PFSK-1 (cell line): Measurements from ENCODE around the gene TAX1BP1.

Source experiments
- FOXP2 ChIP-seq: optimal IDR thresholded peaks from 2 replicates; pipeline ENCODE3; 2011; ENCODE audit warnings: borderline replicate concordance, control low read depth, inconsistent platforms; ENCODE audit not compliant: insufficient read depth; ENCODE audit errors: extremely low read length, extremely low read depth
- POLR2AphosphoS5 ChIP-seq: IDR thresholded peaks from 2 replicates; pipeline ENCODE4 v1.6.1; 2012; ENCODE audit warnings: low read depth, mild to moderate bottlenecking, control low read depth, low read length, moderate library complexity
- REST ChIP-seq, 2 experiments: IDR thresholded peaks; 2 replicates each; pipeline versions ENCODE4 v1.6.1 to v1.8.0; 2011 to 2012; ENCODE audit warnings: low read depth in 2 of 2, low read length in 2 of 2, control low read depth in 1 of 2, inconsistent platforms in 1 of 2, mild to moderate bottlenecking in 1 of 2, moderate library complexity in 1 of 2; ENCODE audit not compliant: insufficient read depth in 1 of 2
- SIN3A ChIP-seq: IDR thresholded peaks from 2 replicates; pipeline ENCODE4 v1.6.1; 2012; ENCODE audit warnings: mild to moderate bottlenecking, low read length, moderate library complexity, borderline replicate concordance; ENCODE audit not compliant: insufficient read depth
- TAF1 ChIP-seq: IDR thresholded peaks from 2 replicates; pipeline ENCODE4 v1.6.1; 2012; ENCODE audit warnings: low read length, control low read depth, borderline replicate concordance; ENCODE audit not compliant: insufficient read depth

Gene TAX1BP1

GRCh38 chr7:27700501-27700900, 39.5 kb upstream of the TAX1BP1 start:
- no peak for TF ChIP-seq REST (IDR thresholded peaks at IDR 0.05; ENCODE audit: insufficient read depth in 1 of 2, low read depth in 2 of 2, low read length in 2 of 2)
- no peak for TF ChIP-seq SIN3A
- TF ChIP-seq POLR2AphosphoS5, result no peak
- no peak for TF ChIP-seq FOXP2
- no peak for TF ChIP-seq TAF1

- TF ChIP-seq FOXP2, result no peak
- no peak for TF ChIP-seq SIN3A
- TF ChIP-seq REST (IDR thresholded peaks at IDR 0.05; ENCODE audit: insufficient read depth in 1 of 2, low read depth in 2 of 2, low read length in 2 of 2), result no peak
- no peak for TF ChIP-seq TAF1
- TF ChIP-seq POLR2AphosphoS5, result no peak
Observed at GRCh38 chr7:27703181-27703580, 36.8 kb upstream of the TAX1BP1 start.

GRCh38 chr7:27704422-27705199, 35.4 kb upstream of the TAX1BP1 start:
- TF ChIP-seq REST (IDR thresholded peaks at IDR 0.05; ENCODE audit: insufficient read depth in 1 of 2, low read depth in 2 of 2, low read length in 2 of 2), result no peak
- TF ChIP-seq TAF1, result no peak
- no peak for TF ChIP-seq SIN3A
- TF ChIP-seq FOXP2, result no peak
- TF ChIP-seq POLR2AphosphoS5, result no peak

- TF ChIP-seq TAF1 (no peak), FOXP2 (no peak), REST (IDR thresholded peaks at IDR 0.05; ENCODE audit: insufficient read depth in 1 of 2, low read depth in 2 of 2, low read length in 2 of 2) (no peak), POLR2AphosphoS5 (no peak), SIN3A (no peak)
Observed at GRCh38 chr7:27705200-27705594, 34.8 kb upstream of the TAX1BP1 start.

- TF ChIP-seq POLR2AphosphoS5 (no peak), REST (IDR thresholded peaks at IDR 0.05; ENCODE audit: insufficient read depth in 1 of 2, low read depth in 2 of 2, low read length in 2 of 2) (no peak), FOXP2 (no peak), SIN3A (no peak), TAF1 (no peak)
Observed at GRCh38 chr7:27708485-27708884, 31.5 kb upstream of the TAX1BP1 start.
